GM12875 (cell line): ENCODE measurements around the gene TRIM14.

Experiments used
- H3K4me3 ChIP-seq: one replicate; pipeline ENCODE4 v1.5.1; 2011; ENCODE audit warnings: low read depth, low read length, control low read depth
- TF ChIP-seq, protein P1 (sequence below): IDR thresholded peaks from 2 replicates; pipeline ENCODE4 v1.5.1; 2011; ENCODE audit warnings: low read depth, mild to moderate bottlenecking, control low read depth, inconsistent platforms, low read length, moderate library complexity, borderline replicate concordance; ENCODE audit not compliant: insufficient read depth

The TRIM14 gene

DNA sequence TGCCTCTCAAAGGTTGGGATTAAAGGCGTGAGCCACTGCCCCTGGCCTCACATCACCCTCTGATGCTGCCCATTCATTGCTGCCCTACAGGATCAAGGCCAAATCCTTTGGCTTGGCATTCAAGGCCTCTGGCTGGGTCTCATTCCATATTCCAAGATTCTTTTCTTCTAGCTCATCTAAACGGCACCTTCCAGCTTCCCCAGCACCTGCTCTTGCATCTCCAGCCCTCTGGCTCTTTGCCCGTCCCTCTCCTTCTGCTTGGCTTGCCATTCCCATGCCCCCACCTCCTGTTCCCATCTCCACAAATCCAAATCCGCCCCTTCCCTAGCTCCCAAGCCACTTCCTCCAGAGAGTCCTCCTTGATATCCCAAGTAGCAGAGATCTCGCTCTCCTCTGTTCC lies 40.3 kb upstream of the TRIM14 start:
- TF ChIP-seq, protein P1, sequence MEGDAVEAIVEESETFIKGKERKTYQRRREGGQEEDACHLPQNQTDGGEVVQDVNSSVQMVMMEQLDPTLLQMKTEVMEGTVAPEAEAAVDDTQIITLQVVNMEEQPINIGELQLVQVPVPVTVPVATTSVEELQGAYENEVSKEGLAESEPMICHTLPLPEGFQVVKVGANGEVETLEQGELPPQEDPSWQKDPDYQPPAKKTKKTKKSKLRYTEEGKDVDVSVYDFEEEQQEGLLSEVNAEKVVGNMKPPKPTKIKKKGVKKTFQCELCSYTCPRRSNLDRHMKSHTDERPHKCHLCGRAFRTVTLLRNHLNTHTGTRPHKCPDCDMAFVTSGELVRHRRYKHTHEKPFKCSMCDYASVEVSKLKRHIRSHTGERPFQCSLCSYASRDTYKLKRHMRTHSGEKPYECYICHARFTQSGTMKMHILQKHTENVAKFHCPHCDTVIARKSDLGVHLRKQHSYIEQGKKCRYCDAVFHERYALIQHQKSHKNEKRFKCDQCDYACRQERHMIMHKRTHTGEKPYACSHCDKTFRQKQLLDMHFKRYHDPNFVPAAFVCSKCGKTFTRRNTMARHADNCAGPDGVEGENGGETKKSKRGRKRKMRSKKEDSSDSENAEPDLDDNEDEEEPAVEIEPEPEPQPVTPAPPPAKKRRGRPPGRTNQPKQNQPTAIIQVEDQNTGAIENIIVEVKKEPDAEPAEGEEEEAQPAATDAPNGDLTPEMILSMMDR = no peak
- no peak overlapping the region for H3K4me3 ChIP-seq

- TF ChIP-seq, protein P1 = no peak
Measured at GRCh38 chr9:98158071-98158831, 39.2 kb upstream of the TRIM14 start.

DNA sequence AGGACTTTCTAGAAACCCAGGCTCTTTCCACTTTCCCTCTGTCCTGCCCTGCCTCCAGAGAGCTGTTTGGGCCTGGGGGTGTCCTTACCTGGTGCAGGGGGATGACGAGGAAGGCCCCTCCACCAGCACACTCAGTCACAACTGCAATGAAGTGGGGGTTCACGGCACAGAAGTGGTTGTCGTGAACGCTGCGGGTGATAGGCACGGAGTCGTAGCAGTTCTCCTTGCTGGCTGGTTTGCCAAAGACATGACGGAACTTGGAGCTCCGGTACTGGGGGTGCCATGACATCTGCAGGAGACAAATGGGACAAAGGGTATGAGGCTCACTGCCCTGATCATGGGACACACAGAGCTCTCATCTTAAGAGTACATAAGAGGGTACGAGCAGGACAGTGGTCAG lies 38.4 kb upstream of the TRIM14 start:
- H3K4me3 ChIP-seq = no peak overlapping the region
- TF ChIP-seq, protein P1 = no peak

More at GRCh38 chr9:98158071-98158831, 39.2 kb upstream of the TRIM14 start:
- no peak overlapping the region for H3K4me3 ChIP-seq

DNA sequence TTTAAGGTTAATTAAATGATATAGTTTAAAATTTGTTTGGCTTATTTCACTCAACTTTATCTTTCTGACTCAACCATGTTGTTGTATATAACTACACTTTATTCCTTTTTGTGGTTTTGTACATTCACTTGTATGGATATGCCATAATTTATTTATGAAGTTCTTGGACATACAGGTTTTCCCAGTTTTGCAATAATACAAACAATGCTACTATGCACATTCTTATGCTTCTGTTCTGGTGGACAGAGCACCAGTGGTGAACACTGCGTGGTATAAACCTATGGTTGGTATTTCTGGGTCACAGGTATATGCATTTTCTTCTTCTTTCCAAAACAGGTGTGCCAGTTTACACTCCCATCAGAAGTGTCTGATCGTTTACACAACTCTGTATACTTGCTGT lies 35.7 kb upstream of the TRIM14 start:
- TF ChIP-seq, protein P1 = no peak
- H3K4me3 ChIP-seq = no peak overlapping the region

DNA sequence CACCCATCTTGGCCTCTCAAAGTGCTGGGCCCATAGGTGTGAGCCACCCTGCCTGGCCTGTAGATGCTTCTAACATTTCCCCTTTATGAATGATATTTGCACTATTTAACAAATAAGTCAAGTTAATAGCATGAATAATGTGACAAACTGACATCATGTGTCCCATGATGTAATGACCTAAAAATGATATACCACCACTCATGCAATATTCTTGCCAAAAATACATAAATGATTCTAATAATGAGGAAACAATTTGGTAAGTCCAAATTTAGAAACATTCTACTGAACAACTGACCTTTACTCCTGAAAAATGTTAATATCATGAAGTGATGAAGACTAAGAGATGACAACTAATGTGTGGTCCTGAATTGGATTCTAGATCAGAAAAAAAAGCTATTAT lies 33.5 kb upstream of the TRIM14 start:
- TF ChIP-seq, protein P1 = no peak
- H3K4me3 ChIP-seq = no peak overlapping the region

DNA sequence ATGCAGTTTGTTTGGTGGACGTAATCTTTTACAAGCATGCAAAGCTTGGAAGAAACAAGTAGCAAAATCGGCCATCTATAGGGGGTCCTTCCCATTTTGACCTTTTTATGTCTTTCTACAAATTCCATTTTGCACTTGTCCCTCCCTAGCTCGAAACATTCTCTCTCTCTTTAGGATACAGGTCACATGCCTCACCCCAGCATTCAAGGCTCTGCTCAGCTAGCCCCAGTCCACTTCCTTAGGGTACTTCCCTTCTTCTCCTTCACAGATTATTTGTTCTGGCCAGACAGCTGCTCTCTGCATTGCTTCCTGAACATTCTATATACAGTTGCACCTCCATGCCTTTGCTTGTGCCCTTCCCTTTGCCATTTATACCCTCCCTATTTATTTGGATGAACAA lies 31.7 kb upstream of the TRIM14 start:
- H3K4me3 ChIP-seq = no peak overlapping the region
- TF ChIP-seq, protein P1 = no peak

GRCh38 chr9:98150164-98150563 lies 31.1 kb upstream of the TRIM14 start:
- TF ChIP-seq, protein P1 = no peak
- H3K4me3 ChIP-seq = no peak overlapping the region
